ENCODE results near the gene SPDYC. TPM values are rescaled to one million over a fixed set of nuclear protein-coding genes. Genes with fewer than 3 reads are reported as not detected.

SPDYC gene
- total RNA-seq, 1 donor from 2014 or later = not detected

GRCh38 chr11:65185869-65186341 lies 15.9 kb downstream of the SPDYC start:
- DNase-seq (ENCODE audit: low read depth) = no peak
- no peak overlapping the region for H3K4me3 ChIP-seq (ENCODE audit: low read depth, low read length)
- no peak for TF ChIP-seq CTCF (conservative IDR thresholded peaks at IDR 0.05; ENCODE audit: low read depth, low read length)

- TF ChIP-seq CTCF (conservative IDR thresholded peaks at IDR 0.05; ENCODE audit: low read depth, low read length) = no peak
- H3K4me3 ChIP-seq (ENCODE audit: low read depth, low read length) = no peak overlapping the region
Observed at GRCh38 chr11:65186701-65187100, 16.7 kb downstream of the SPDYC start.

GRCh38 chr11:65187146-65187675 lies 17.2 kb downstream of the SPDYC start:
- no peak for DNase-seq (ENCODE audit: low read depth)
- no peak for TF ChIP-seq CTCF (conservative IDR thresholded peaks at IDR 0.05; ENCODE audit: low read depth, low read length)
- no peak overlapping the region for H3K4me3 ChIP-seq (ENCODE audit: low read depth, low read length)

More at GRCh38 chr11:65186701-65187100, 16.7 kb downstream of the SPDYC start:
- no peak for DNase-seq (ENCODE audit: low read depth)

- no peak overlapping the region for H3K4me3 ChIP-seq (ENCODE audit: low read depth, low read length)
- TF ChIP-seq CTCF (conservative IDR thresholded peaks at IDR 0.05; ENCODE audit: low read depth, low read length) = no peak
- no peak for DNase-seq (ENCODE audit: low read depth)
Observed at GRCh38 chr11:65187971-65188461, 18.0 kb downstream of the SPDYC start.

GRCh38 chr11:65188486-65188885 lies 18.5 kb downstream of the SPDYC start:
- no peak for TF ChIP-seq CTCF (conservative IDR thresholded peaks at IDR 0.05; ENCODE audit: low read depth, low read length)
- DNase-seq (ENCODE audit: low read depth) = no peak

GRCh38 chr11:65189191-65189590 lies 19.2 kb downstream of the SPDYC start:
- TF ChIP-seq CTCF (conservative IDR thresholded peaks at IDR 0.05; ENCODE audit: low read depth, low read length) = no peak
- DNase-seq (ENCODE audit: low read depth) = no peak
- no peak overlapping the region for H3K4me3 ChIP-seq (ENCODE audit: low read depth, low read length)

More at GRCh38 chr11:65188486-65188885, 18.5 kb downstream of the SPDYC start:
- no peak overlapping the region for H3K4me3 ChIP-seq (ENCODE audit: low read depth, low read length)

GRCh38 chr11:65194564-65194963 lies 24.5 kb downstream of the SPDYC start:
- H3K4me3 ChIP-seq (ENCODE audit: low read depth, low read length) = no peak overlapping the region
- no peak for TF ChIP-seq CTCF (conservative IDR thresholded peaks at IDR 0.05; ENCODE audit: low read depth, low read length)

More at GRCh38 chr11:65194564-65194963, 24.5 kb downstream of the SPDYC start:
- DNase-seq (ENCODE audit: low read depth) = no peak
